SH-SY5Y (cell line): ENCODE data around the gene ZC3H12A.

Experiments
- GATA2 ChIP-seq: IDR thresholded peaks from 2 replicates; pipeline ENCODE4 v1.6.1; 2011; ENCODE audit warnings: mild to moderate bottlenecking, low read depth, low read length
- GATA3 ChIP-seq: IDR thresholded peaks from 2 replicates; pipeline ENCODE4 v1.6.1; 2011; ENCODE audit warnings: low read depth, mild to moderate bottlenecking, low read length, moderate library complexity

- TF ChIP-seq GATA2 (no peak), GATA3 (no peak)
Measured at GRCh38 chr1:37498872-37499617, 24.7 kb downstream of the ZC3H12A start.
